CD4-positive, CD25-positive, alpha-beta regulatory T cell (primary cell): ENCODE measurements around the gene LRRC15. TPM values are rescaled to one million over a fixed set of nuclear protein-coding genes. Genes with fewer than 3 reads are reported as not detected.

ENCODE experiments used
- ATAC-seq, 2 donors: fragments of 150-1000 bp; cut with Tn5 transposase; one replicate each; pipeline ENCODE4 v1.10.0; 2021; ENCODE audit warnings: low read depth in 2 of 2, moderate number of reproducible peaks in 2 of 2, moderate library complexity in 1 of 2
- DNase-seq, 3 donors: peaks; one replicate each; pipeline versions ENCODE4 v3.0.0 to v3.0.0-alpha.2; 2012 to 2022; ENCODE audit warnings: mixed read lengths in 1 of 3
- H3K27ac ChIP-seq: one replicate; pipeline ENCODE4 v1.7.0; 2013; ENCODE audit warnings: mild to moderate bottlenecking, low read length; ENCODE audit not compliant: insufficient read depth, poor library complexity, severe bottlenecking
- H3K27me3 ChIP-seq: one replicate; pipeline ENCODE4 v1.7.0; 2013; ENCODE audit warnings: low read length; ENCODE audit not compliant: control insufficient read depth, insufficient read depth
- H3K36me3 ChIP-seq: one replicate; pipeline ENCODE4 v1.7.0; 2013; ENCODE audit warnings: mild to moderate bottlenecking, low read length, moderate library complexity; ENCODE audit not compliant: control insufficient read depth, insufficient read depth
- H3K4me1 ChIP-seq: 2 replicates; pipeline ENCODE4 v1.7.0; 2013; ENCODE audit warnings: mild to moderate bottlenecking, low read length; ENCODE audit not compliant: insufficient read depth, control insufficient read depth, poor library complexity, severe bottlenecking
- H3K4me3 ChIP-seq: one replicate; pipeline ENCODE4 v1.7.0; 2013; ENCODE audit warnings: low read depth, mild to moderate bottlenecking, low read length, moderate library complexity
- H3K9me3 ChIP-seq, 2 experiments: 1 replicate in 1 of 2; 2 replicates in 1 of 2; pipeline ENCODE4 v1.7.0; 2013; ENCODE audit warnings: low read length in 2 of 2, mild to moderate bottlenecking in 1 of 2, moderate library complexity in 1 of 2; ENCODE audit not compliant: control insufficient read depth in 2 of 2
- H3K27ac Mint-ChIP-seq, 3 donors: one replicate each; pipeline ENCODE4 v1.8.0; 2020 to 2022; ENCODE audit warnings: mild to moderate bottlenecking in 3 of 3, mixed read lengths in 3 of 3, moderate library complexity in 2 of 3
- H3K27me3 Mint-ChIP-seq: one replicate; pipeline ENCODE4 v1.8.0; 2022; ENCODE audit warnings: mild to moderate bottlenecking, mixed read lengths
- H3K36me3 Mint-ChIP-seq: one replicate; pipeline ENCODE4 v1.8.0; 2020; ENCODE audit warnings: mixed read lengths
- H3K4me1 Mint-ChIP-seq, 4 donors: one replicate each; pipeline ENCODE4 v1.8.0; 2020 to 2022; ENCODE audit warnings: mixed read lengths in 4 of 4, mild to moderate bottlenecking in 1 of 4
- H3K4me3 Mint-ChIP-seq, 4 donors: one replicate each; pipeline ENCODE4 v1.8.0; 2020 to 2022; ENCODE audit warnings: mild to moderate bottlenecking in 4 of 4, mixed read lengths in 4 of 4, moderate library complexity in 3 of 4
- H3K9me3 Mint-ChIP-seq, 7 donors: one replicate each; pipeline ENCODE4 v1.8.0; 2020 to 2022; ENCODE audit warnings: mixed read lengths in 7 of 7, mild to moderate bottlenecking in 3 of 7, moderate library complexity in 2 of 7
- polyA plus RNA-seq, 4 donors: library from polyadenylated mRNA; unstranded; fragments of 300-500 nt; fragmentation: Illumina TruSeq; gene quantifications; one replicate each; pipeline ENCODE4 v1.2.3, GENCODE V29; 2021
- total RNA-seq: library from RNA; stranded (reverse); gene quantifications from one replicate; pipeline ENCODE4 v1.2.3, GENCODE V29; 2022

Gene LRRC15
- total and polyA plus RNA-seq, 5 donors from 2014 or later = not detected

DNA sequence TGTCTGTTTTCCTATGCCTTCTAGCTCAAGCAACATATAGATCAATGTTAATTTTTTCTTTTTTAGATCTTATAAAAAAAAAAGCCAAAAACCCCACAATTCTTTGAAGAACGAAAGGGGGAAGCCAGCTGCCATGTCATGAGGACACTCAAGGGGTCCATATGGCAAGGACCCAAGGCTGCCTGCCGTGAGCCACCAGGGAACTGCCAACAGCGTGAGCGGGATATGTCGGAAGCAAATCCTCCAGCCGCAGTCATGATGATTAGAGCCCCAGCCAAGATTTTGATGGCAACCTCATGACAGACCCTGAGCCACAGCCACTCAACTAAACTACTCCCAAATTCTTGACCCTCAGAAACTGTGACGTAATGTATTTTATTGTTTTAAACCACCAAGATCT lies 23.0 kb upstream of the LRRC15 start:
- Histone ChIP-seq H3K9me3 (peaks cover 5 to 6% of the 10 kb centered on the region in 2 experiments), H3K36me3 (no peaks in the 10 kb centered on the region), H3K4me3 (no peak overlapping the region), H3K27me3 (peaks cover 8% of the 10 kb centered on the region), H3K4me1 (peaks cover 16% of the 10 kb centered on the region), H3K27ac (no peak overlapping the region)
- DNase-seq (no peak), ATAC-seq (no peak)
- H3K4me3 Mint-ChIP-seq = no peak overlapping the region
- peaks cover 3 to 24% (median 13%) of the 10 kb centered on the region in 4 donors for H3K4me1 Mint-ChIP-seq
- H3K36me3 Mint-ChIP-seq = no peaks in the 10 kb centered on the region
- peaks cover 45% of the 10 kb centered on the region for H3K27me3 Mint-ChIP-seq
- H3K9me3 Mint-ChIP-seq = peaks cover 0 to 8% (median 1%) of the 10 kb centered on the region in 7 donors
- no peak overlapping the region for H3K27ac Mint-ChIP-seq

DNA sequence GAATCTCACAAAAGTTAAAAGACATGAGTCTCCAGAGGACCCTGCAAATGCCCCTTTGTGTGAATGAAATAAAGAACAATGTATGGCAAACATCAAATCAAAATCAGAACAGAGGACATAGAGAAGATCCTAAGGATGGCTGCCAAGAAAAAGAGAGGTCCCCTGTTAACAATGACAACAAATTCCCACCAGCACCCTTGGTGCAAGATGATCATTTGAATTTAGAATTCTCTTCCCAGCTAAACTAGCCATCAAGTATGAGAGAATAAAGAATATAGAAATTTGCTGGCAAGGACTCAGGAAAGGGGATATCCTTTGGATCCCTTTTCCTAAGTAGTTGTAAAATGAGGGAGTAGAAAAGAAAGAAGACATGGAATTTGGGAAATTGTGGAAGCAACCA lies 21.3 kb upstream of the LRRC15 start:
- peaks cover 5 to 6% of the 10 kb centered on the region in 2 experiments for H3K9me3 ChIP-seq
- Mint-ChIP-seq H3K36me3 (no peaks in the 10 kb centered on the region), H3K4me3 (no peak overlapping the region), H3K4me1 (peaks cover 0 to 10% (median 5%) of the 10 kb centered on the region in 4 donors), H3K27me3 (peaks cover 38% of the 10 kb centered on the region), H3K27ac (no peak overlapping the region), H3K9me3 (peaks cover 0 to 8% (median 1%) of the 10 kb centered on the region in 7 donors)
- ATAC-seq = no peak
- no peak for DNase-seq
- peaks cover 7% of the 10 kb centered on the region for H3K27me3 ChIP-seq
- no peak overlapping the region for H3K4me3 ChIP-seq
- no peaks in the 10 kb centered on the region for H3K4me1 ChIP-seq
- no peak overlapping the region for H3K27ac ChIP-seq
- no peaks in the 10 kb centered on the region for H3K36me3 ChIP-seq

DNA sequence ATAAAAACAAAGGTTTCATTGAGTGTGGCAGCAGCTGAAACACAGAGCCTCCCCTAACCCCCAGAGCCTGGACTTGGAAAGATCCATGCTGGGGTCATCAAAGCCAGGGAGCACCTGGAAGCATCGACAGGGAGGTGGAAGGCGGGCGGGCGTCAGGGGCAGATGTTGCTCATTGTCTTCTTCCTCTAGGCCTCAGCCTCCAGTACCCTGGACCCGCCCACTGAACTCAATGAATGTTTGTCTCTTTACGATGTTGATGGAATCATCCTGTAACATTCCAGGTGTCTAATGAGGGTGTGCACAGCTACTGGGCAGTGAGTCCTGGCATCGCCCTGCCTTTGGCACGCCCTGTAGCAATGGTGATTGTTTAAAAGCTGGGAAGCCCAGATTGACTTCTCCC lies 19.7 kb upstream of the LRRC15 start:
- Histone ChIP-seq H3K36me3 (no peaks in the 10 kb centered on the region), H3K9me3 (peaks cover 5 to 6% of the 10 kb centered on the region in 2 experiments), H3K27ac (no peak overlapping the region), H3K4me1 (no peaks in the 10 kb centered on the region), H3K27me3 (peaks cover 3% of the 10 kb centered on the region), H3K4me3 (no peak overlapping the region)
- Mint-ChIP-seq H3K4me1 (peaks cover 0 to 2% (median 0%) of the 10 kb centered on the region in 4 donors), H3K27ac (no peak overlapping the region), H3K36me3 (no peaks in the 10 kb centered on the region), H3K9me3 (peaks cover 0 to 8% (median 1%) of the 10 kb centered on the region in 7 donors), H3K27me3 (peaks cover 28% of the 10 kb centered on the region), H3K4me3 (no peak overlapping the region)
- ATAC-seq (no peak), DNase-seq (no peak)

DNA sequence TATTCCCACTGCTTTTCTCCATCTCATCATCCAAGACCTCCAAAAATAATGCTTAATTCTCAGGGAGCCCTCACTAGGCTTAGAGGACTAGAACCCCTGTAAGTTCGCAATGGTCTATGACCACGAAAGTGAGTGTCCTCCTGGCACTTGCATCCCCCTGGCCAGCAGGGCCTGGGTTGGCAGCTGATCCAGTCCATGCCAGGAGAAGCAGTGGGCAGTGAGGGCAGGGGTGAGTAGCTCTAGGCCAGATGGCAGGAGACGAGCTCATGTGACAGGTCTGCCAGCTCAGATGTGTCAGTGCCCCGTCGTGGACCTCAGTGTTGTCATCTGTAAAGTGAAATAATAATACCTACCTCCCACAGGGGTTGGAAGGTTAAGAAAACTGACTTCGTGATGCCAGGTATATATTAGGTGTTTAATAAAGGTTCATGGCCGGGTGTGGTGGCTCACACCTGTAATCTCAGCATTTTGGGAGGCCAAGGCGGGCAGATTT lies 18.4 kb upstream of the LRRC15 start:
- no peak overlapping the region for H3K4me3 Mint-ChIP-seq
- ATAC-seq (no peak), DNase-seq (no peak)
- H3K27me3 Mint-ChIP-seq = peaks cover 23% of the 10 kb centered on the region
- Histone ChIP-seq H3K4me1 (no peaks in the 10 kb centered on the region), H3K4me3 (no peak overlapping the region), H3K27me3 (peaks cover 3% of the 10 kb centered on the region), H3K9me3 (peaks cover 5 to 6% of the 10 kb centered on the region in 2 experiments), H3K36me3 (no peaks in the 10 kb centered on the region), H3K27ac (no peak overlapping the region)
- no peaks in the 10 kb centered on the region for H3K36me3 Mint-ChIP-seq
- H3K27ac Mint-ChIP-seq = no peak overlapping the region
- H3K4me1 Mint-ChIP-seq = peaks cover 0 to 2% (median 0%) of the 10 kb centered on the region in 4 donors
- H3K9me3 Mint-ChIP-seq = peaks cover 0 to 8% (median 1%) of the 10 kb centered on the region in 7 donors

DNA sequence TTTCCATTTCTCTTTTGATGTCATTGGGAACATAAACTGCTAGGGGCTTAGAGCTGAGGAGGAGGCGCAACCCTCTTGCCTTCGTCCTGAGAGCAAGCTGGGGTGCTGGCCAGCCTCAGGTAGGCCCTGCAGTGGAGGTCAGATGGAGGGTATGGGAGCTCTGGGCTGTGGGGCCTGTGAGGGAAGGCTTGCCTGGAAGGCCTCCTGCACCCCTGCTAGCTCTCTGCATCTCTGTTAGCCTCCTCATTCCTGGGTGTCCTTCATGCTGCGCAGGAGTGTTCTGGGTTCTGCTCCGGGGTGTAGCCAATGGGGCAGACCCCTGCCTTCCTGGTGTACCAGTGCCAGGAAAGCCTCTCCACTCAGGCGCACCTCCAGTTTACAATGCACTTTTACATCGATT lies 17.7 kb upstream of the LRRC15 start:
- no peaks in the 10 kb centered on the region for H3K36me3 Mint-ChIP-seq

DNA sequence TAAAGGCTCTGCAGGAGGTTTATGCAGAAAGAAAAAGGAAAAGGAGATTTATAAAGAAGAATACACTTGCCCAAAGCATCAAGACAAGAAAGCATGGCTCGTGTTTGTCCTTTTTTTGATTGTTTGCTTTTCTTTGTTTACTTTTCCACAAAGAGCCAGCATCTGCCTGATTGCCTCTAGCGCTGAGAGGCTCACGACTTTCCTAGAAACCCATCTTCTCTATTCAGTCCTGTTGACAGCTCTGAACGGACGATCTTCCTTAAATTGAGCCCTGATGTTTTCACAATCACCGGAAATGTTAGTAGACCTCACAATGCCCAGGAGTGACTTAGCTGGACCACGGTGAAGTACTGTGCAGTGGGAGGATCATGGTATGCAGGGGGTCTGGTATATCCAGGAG lies 17.1 kb upstream of the LRRC15 start:
- Mint-ChIP-seq H3K36me3 (no peaks in the 10 kb centered on the region), H3K27me3 (peaks cover 23% of the 10 kb centered on the region), H3K9me3 (peaks cover 0 to 8% (median 1%) of the 10 kb centered on the region in 7 donors), H3K4me1 (no peaks in the 10 kb centered on the region), H3K27ac (no peak overlapping the region), H3K4me3 (no peak overlapping the region)
- H3K4me1 ChIP-seq = no peaks in the 10 kb centered on the region
- no peak overlapping the region for H3K4me3 ChIP-seq
- H3K27ac ChIP-seq = no peak overlapping the region
- ATAC-seq = no peak
- H3K27me3 ChIP-seq = peaks cover 3% of the 10 kb centered on the region
- no peak for DNase-seq
- H3K36me3 ChIP-seq = no peaks in the 10 kb centered on the region
- peaks cover 5 to 6% of the 10 kb centered on the region in 2 experiments for H3K9me3 ChIP-seq

More for the DNA sequence above, 17.7 kb upstream of the LRRC15 start:
- H3K36me3 ChIP-seq = no peaks in the 10 kb centered on the region
- H3K27ac ChIP-seq = no peak overlapping the region
- Mint-ChIP-seq H3K27ac (no peak overlapping the region), H3K4me1 (no peaks in the 10 kb centered on the region), H3K27me3 (peaks cover 23% of the 10 kb centered on the region), H3K4me3 (no peak overlapping the region), H3K9me3 (peaks cover 0 to 8% (median 1%) of the 10 kb centered on the region in 7 donors)
- DNase-seq (no peak), ATAC-seq (no peak)
- H3K4me3 ChIP-seq = no peak overlapping the region
- peaks cover 5 to 6% of the 10 kb centered on the region in 2 experiments for H3K9me3 ChIP-seq
- no peaks in the 10 kb centered on the region for H3K4me1 ChIP-seq
- peaks cover 3% of the 10 kb centered on the region for H3K27me3 ChIP-seq

DNA sequence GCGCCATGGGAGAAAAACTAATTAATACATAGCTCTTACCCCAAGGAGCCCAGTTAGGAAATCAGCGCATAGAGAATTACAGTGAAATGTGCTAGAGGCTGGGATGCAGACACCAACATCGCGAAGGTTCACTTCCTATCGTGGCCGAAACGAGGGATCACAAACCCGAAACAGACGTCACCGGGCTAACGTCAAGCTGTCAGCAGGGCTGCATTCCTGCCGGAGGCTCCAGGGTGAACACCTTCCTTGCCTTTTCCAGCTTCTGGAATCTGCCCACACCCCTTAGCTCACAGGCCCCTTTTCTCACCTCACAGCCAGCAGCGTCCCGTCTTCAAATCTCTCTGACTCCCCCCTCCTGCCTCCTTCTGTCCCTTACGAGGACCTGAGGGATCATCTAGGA lies 16.5 kb upstream of the LRRC15 start:
- Mint-ChIP-seq H3K27me3 (peaks cover 17% of the 10 kb centered on the region), H3K27ac (no peak overlapping the region), H3K4me1 (no peaks in the 10 kb centered on the region), H3K4me3 (no peak overlapping the region), H3K36me3 (no peaks in the 10 kb centered on the region), H3K9me3 (peaks cover 0 to 8% (median 0%) of the 10 kb centered on the region in 7 donors)
- ATAC-seq (no peak), DNase-seq (no peak)
- Histone ChIP-seq H3K36me3 (no peaks in the 10 kb centered on the region), H3K27ac (no peak overlapping the region), H3K4me1 (no peaks in the 10 kb centered on the region), H3K27me3 (peaks cover 3% of the 10 kb centered on the region), H3K9me3 (peaks cover 4 to 5% of the 10 kb centered on the region in 2 experiments), H3K4me3 (no peak overlapping the region)

DNA sequence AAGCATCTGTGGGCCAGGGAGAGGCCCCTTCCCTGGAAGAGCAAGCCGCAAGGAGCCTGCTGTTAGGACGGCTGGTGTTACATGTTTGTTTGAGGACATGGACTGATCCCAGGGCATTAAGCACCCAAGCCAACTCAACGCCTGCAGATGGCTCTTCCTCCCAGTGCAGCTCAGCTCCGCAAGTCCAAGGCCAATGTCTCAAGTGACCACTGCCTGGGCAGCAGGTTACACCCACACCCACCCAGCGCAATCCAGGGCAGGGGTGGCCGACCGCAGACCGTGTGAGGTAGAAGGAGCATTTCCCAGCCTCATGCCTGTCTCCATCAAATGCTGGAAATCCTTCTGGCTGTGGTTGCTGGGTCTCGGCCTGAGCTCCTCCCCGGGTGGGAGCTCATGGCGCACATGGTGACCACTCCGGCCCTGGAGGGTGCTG lies 15.0 kb upstream of the LRRC15 start:
- no peak for ATAC-seq
- H3K4me3 ChIP-seq = no peak overlapping the region
- H3K27me3 ChIP-seq = no peaks in the 10 kb centered on the region
- no peak overlapping the region for H3K27ac ChIP-seq
- no peak for DNase-seq
- Mint-ChIP-seq H3K4me3 (no peak overlapping the region), H3K27me3 (peaks cover 6% of the 10 kb centered on the region), H3K27ac (no peak overlapping the region), H3K4me1 (no peaks in the 10 kb centered on the region), H3K36me3 (no peaks in the 10 kb centered on the region), H3K9me3 (no peaks in the 10 kb centered on the region)
- no peaks in the 10 kb centered on the region for H3K4me1 ChIP-seq
- H3K9me3 ChIP-seq = no peaks in the 10 kb centered on the region
- H3K36me3 ChIP-seq = no peaks in the 10 kb centered on the region
